T-helper 1 cell treated with Interleukin-12 subunit alpha and Interleukin-12 subunit beta and Interleukin-4 antibody, amounts not matched to agents 30 μg/mL and 1 μg/mL, for 36 hours (primary cell): ENCODE data around the gene DNAH7.

Source experiments
- H3K27ac Mint-ChIP-seq: one replicate; pipeline ENCODE4 v1.8.0; 2021; ENCODE audit warnings: mild to moderate bottlenecking, mixed read lengths
- H3K27me3 Mint-ChIP-seq: one replicate; pipeline ENCODE4 v1.8.0; 2021; ENCODE audit warnings: low read depth, mixed read lengths
- H3K36me3 Mint-ChIP-seq: one replicate; pipeline ENCODE4 v1.8.0; 2021; ENCODE audit warnings: low read depth, mixed read lengths
- H3K4me1 Mint-ChIP-seq: one replicate; pipeline ENCODE4 v1.8.0; 2021; ENCODE audit warnings: low read depth, mixed read lengths
- H3K4me3 Mint-ChIP-seq: one replicate; pipeline ENCODE4 v1.8.0; 2021; ENCODE audit warnings: mild to moderate bottlenecking, moderate library complexity, mixed read lengths
- H3K9me3 Mint-ChIP-seq: one replicate; pipeline ENCODE4 v1.8.0; 2021; ENCODE audit warnings: mixed read lengths

The DNAH7 gene

DNA sequence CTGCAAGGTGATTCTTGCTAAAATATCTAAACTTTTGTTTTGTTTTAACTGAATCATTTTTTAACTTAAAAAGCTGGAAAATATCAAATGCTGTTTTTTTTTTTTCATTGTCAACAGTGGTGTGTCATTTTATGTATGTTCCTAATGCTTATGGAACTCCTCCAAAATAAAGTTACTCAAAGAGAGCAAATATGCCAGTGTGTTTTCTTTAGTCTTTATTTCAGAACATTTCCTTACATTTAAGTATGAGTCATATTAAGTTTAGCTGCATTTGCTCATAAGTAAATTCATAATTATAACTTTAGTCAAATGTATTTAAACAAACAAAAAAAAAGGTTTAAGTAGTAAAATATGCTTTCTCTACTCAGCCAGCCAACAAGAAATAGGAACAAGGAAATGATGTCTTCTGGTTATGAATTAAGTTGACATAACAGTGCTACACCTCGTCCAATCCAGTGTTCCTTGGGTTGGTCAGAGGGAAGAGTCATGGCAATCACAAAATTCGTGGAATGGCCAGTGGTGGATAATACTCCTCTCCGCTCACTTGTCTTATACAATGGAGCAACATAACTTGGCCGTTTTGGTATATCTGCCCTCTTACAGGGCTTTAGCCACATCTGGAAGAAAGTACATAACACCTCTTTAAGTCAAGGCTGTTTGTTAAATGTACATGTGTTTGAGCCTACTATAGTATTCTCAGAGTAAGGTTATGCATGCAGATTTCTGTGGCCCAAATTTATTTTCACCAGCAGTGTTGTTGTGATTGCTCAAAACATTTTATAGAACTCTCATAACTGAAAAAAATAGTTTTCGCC lies 330.9 kb downstream of the DNAH7 start:
- H3K27me3 Mint-ChIP-seq: no peaks in the 10 kb centered on the region
- no peak overlapping the region for H3K27ac Mint-ChIP-seq
- H3K4me1 Mint-ChIP-seq: no peaks in the 10 kb centered on the region
- H3K4me3 Mint-ChIP-seq: no peak overlapping the region
- H3K9me3 Mint-ChIP-seq: peaks cover 2% of the 10 kb centered on the region
- H3K36me3 Mint-ChIP-seq: peaks cover 10% of the 10 kb centered on the region

DNA sequence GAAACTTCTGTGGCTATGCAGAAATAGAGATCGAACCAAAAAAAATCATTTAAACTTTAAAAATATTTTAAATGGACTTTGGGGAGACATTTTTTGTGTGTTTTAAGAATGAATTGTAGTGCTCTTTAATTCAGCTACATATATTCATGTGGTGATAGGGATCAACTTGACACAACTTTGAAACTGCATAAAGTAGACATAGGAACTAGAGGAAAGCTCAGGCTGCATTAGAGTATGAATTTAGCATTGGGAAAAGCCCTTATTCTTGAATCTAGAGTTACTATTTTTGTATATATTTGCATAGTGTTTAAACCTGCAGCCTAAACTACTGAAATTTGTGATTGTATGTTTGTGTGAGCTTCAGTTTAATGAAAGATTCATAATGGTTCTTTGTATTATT lies 333.3 kb downstream of the DNAH7 start:
- H3K9me3 Mint-ChIP-seq: no peaks in the 10 kb centered on the region
- H3K4me1 Mint-ChIP-seq: no peaks in the 10 kb centered on the region
- H3K36me3 Mint-ChIP-seq: peaks cover 27% of the 10 kb centered on the region
- H3K27ac Mint-ChIP-seq: no peak overlapping the region
- H3K4me3 Mint-ChIP-seq: no peak overlapping the region
- no peaks in the 10 kb centered on the region for H3K27me3 Mint-ChIP-seq

DNA sequence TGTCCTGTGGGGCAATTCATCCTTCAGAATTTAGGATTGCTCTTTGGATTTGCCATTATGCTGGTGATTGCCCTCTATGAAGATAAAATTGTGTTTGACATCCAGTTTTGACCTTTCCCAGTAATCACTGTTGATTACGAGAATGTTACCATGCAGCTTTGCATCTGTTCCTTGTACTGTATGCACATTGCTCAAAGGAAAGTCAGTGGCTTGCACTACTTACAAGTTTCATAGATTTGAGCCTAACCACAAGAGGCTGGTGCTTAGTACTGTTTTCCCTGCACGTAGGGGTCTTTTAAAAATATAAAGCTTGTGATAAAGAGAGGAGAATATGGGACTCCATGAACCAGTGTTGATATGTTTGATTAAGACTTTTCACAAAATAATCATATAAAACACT lies 333.7 kb downstream of the DNAH7 start:
- Mint-ChIP-seq H3K4me1 (no peaks in the 10 kb centered on the region), H3K4me3 (no peak overlapping the region), H3K9me3 (no peaks in the 10 kb centered on the region)

DNA sequence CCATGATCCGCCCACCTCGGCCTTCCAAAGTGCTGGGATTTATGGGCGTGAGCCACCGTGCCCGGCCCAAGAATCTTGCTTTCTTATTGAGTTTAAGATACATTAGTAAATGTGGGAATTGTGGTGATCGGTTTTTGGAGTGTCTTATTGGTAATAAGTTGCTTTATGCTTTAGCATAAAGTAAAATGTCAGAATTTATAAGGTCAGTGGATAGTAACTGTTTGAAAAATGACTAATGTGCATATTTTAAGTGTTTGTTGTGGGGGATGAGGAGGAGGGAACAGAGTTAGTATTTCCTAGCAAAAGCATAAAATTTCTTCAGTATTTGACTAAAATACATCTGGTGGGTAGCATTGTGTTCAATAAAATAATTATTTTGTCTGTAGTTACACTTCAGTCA lies 334.2 kb downstream of the DNAH7 start:
- Mint-ChIP-seq H3K27ac (no peak overlapping the region), H3K27me3 (no peaks in the 10 kb centered on the region), H3K4me1 (no peaks in the 10 kb centered on the region), H3K36me3 (peaks cover 33% of the 10 kb centered on the region), H3K4me3 (no peak overlapping the region), H3K9me3 (no peaks in the 10 kb centered on the region)

More for the DNA sequence above, 333.7 kb downstream of the DNAH7 start:
- Mint-ChIP-seq H3K27me3 (no peaks in the 10 kb centered on the region), H3K36me3 (peaks cover 30% of the 10 kb centered on the region), H3K27ac (no peak overlapping the region)

DNA sequence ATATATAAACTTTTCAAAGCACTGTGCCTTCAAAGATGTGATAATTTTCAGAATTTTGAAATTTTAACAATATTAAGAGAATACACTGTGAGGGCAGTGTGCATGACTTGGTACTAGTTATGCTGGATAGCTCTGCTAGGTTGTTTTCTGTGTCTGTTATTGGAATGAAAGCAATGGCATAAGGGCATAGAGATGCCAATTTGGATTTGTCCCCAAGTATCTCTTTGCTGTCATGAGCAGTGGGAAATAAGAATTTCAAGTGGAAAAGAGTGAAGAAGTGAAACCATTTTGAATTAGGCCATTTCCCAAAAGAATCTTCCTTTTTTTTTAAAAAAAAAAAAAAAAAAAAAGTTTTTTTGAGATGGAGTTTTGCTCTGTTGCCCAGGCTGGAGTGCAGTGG lies 334.8 kb downstream of the DNAH7 start:
- Mint-ChIP-seq H3K36me3 (peaks cover 36% of the 10 kb centered on the region), H3K4me1 (no peaks in the 10 kb centered on the region), H3K4me3 (no peak overlapping the region), H3K27me3 (no peaks in the 10 kb centered on the region), H3K27ac (no peak overlapping the region), H3K9me3 (no peaks in the 10 kb centered on the region)

DNA sequence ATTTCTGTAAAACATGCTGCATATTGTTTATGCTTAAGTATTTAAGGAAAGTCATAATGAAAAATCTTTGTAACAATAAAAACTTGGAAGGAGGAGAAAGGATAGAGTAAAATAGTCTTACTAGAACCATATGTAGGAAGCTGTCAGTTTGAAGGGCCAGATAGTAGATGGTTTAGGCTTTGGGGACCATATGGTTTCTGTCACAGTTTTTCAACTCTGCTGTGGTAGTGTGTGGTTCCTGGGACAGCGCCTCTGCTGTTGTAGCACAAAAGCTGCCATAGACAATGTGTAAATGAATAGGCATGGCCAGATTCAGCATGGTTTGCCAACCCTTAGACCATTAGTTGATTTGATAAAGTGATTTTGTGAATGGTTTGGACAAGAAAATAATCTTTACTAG lies 336.1 kb downstream of the DNAH7 start:
- H3K9me3 Mint-ChIP-seq: no peaks in the 10 kb centered on the region
- no peak overlapping the region for H3K27ac Mint-ChIP-seq

DNA sequence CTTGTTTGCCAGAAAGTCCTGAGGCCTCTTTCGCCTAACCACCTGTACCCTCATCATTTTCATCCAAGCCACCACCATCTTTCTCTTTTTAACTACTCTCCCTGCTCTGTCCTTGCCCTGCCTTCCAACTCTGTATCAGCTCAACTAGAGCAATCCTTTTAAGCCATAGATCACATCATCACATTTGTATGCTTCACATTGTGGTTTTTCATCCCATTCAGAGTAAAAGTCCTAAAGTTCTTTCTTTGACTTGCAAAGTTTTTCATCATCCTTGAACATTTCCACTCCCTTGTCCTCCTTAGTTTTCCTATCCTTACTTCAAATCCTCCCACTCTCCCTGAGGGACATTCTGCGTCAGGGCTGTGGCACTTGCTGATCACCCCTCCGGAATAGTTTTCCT lies 337.7 kb downstream of the DNAH7 start:
- no peaks in the 10 kb centered on the region for H3K4me1 Mint-ChIP-seq
- H3K4me3 Mint-ChIP-seq: no peak overlapping the region

More for the DNA sequence above, 336.1 kb downstream of the DNAH7 start:
- Mint-ChIP-seq H3K27me3 (no peaks in the 10 kb centered on the region), H3K36me3 (peaks cover 36% of the 10 kb centered on the region), H3K4me1 (no peaks in the 10 kb centered on the region), H3K4me3 (no peak overlapping the region)

DNA sequence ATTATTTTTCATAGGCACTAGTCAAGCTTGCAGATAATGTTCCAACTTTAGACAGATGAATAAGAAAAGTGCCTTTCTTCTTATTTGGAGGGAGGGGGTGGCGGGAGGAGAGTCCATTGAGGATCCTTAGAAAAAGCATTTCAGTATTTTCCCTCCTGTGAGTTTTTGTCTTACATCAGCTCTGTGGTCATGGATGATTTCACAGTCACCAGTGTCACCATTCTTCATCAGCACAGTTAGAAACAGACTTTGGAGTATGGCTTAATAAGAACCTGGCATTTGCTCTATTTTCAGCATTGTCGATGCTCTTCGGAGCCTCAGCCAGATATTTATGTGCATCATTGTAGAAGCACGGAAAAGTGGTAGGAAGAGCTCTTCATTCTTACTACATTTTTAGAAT lies 341.5 kb downstream of the DNAH7 start:
- no peaks in the 10 kb centered on the region for H3K27me3 Mint-ChIP-seq
- H3K27ac Mint-ChIP-seq: no peak overlapping the region
- no peak overlapping the region for H3K4me3 Mint-ChIP-seq
- no peaks in the 10 kb centered on the region for H3K4me1 Mint-ChIP-seq
- peaks cover 30% of the 10 kb centered on the region for H3K36me3 Mint-ChIP-seq
- no peaks in the 10 kb centered on the region for H3K9me3 Mint-ChIP-seq

More for the DNA sequence above, 337.7 kb downstream of the DNAH7 start:
- peaks cover 35% of the 10 kb centered on the region for H3K36me3 Mint-ChIP-seq
- no peaks in the 10 kb centered on the region for H3K27me3 Mint-ChIP-seq
- no peak overlapping the region for H3K27ac Mint-ChIP-seq
- H3K9me3 Mint-ChIP-seq: no peaks in the 10 kb centered on the region

DNA sequence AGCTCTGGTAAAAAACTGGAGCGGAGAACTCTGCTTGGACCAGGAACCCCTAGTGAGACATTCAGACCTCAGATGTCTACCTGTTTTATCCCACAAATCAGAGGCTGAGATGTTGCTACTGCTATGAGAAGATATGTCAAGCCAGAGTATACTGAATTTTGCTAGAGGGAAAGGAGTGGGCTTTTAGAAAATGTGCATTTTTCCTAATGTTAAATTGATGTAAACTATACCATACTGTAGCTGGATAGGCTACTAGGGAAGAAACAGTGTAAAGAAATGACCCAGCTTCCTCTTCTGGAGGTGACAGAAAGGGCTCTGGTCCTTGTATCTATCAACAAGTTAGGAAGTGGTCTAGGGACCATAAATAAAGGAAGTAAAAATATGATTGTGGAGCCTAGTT lies 346.6 kb downstream of the DNAH7 start:
- no peaks in the 10 kb centered on the region for H3K27me3 Mint-ChIP-seq

DNA sequence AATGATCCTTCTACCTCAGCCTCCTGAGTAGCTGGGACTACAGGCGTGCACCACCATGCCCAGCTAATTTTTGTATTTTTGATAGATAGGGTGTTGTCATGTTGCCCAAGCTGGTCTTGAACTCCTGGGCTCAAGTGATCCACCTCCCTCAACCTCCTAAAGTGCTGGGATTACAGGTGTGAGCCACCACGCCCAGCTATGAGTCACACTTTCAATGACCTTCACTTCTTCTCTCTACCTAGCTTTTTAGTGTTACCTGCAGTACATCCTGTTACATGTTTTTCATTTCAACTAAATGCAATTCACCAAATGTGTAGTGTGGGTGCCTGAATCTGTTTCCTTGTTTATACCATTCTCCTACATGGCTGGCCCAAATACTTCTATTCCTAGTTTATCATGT lies 347.6 kb downstream of the DNAH7 start:
- no peak overlapping the region for H3K4me3 Mint-ChIP-seq
- no peaks in the 10 kb centered on the region for H3K9me3 Mint-ChIP-seq
- peaks cover 19% of the 10 kb centered on the region for H3K36me3 Mint-ChIP-seq
- no peaks in the 10 kb centered on the region for H3K27me3 Mint-ChIP-seq
- no peak overlapping the region for H3K27ac Mint-ChIP-seq
- H3K4me1 Mint-ChIP-seq: peaks cover 4% of the 10 kb centered on the region

More for the DNA sequence above, 346.6 kb downstream of the DNAH7 start:
- H3K4me1 Mint-ChIP-seq: peaks cover 4% of the 10 kb centered on the region
- no peak overlapping the region for H3K27ac Mint-ChIP-seq
- peaks cover 15% of the 10 kb centered on the region for H3K36me3 Mint-ChIP-seq
- H3K4me3 Mint-ChIP-seq: no peak overlapping the region
- H3K9me3 Mint-ChIP-seq: no peaks in the 10 kb centered on the region

DNA sequence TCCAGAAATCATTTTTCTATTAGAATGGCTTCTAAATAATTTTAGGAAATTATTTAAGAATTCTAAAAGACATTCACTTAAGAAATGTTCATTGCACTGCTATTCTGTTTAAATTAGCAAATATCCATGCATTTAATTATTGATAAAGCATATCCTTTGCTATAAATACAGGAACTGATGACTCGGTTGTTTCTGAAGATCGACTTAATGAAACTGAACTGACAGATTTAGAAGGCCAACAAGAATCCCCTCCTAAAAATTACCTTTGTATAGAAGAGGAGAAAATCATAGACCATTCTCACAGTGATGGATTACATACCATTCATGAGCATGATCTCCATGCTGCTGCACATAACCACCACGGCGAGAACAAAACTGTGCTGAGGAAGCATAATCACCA lies 352.2 kb downstream of the DNAH7 start:
- Mint-ChIP-seq H3K4me1 (peaks cover 4% of the 10 kb centered on the region), H3K36me3 (peaks cover 27% of the 10 kb centered on the region), H3K9me3 (no peaks in the 10 kb centered on the region), H3K27me3 (no peaks in the 10 kb centered on the region), H3K27ac (no peak overlapping the region), H3K4me3 (no peak overlapping the region)

DNA sequence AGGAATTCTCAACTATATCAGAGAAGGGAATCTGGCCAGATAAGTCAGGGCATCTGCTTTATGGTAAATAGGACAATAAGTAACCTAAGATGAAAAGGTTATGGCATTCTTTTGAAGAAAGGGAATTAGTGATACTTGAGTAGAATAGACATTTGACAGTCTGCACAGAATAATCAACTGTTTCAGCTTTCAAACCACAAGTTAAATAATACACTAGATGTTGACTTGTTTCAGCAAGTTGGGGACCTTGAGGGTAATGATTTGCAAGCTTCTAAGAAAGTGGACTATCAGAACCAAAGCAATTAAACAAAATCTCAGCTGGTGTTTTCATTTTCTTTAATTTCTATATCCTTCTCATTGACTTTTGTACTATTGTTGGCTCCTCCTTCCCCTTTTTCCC lies 357.2 kb downstream of the DNAH7 start:
- Mint-ChIP-seq H3K4me1 (no peaks in the 10 kb centered on the region), H3K9me3 (no peaks in the 10 kb centered on the region), H3K27me3 (no peaks in the 10 kb centered on the region), H3K4me3 (no peak overlapping the region), H3K27ac (no peak overlapping the region), H3K36me3 (peaks cover 23% of the 10 kb centered on the region)

DNA sequence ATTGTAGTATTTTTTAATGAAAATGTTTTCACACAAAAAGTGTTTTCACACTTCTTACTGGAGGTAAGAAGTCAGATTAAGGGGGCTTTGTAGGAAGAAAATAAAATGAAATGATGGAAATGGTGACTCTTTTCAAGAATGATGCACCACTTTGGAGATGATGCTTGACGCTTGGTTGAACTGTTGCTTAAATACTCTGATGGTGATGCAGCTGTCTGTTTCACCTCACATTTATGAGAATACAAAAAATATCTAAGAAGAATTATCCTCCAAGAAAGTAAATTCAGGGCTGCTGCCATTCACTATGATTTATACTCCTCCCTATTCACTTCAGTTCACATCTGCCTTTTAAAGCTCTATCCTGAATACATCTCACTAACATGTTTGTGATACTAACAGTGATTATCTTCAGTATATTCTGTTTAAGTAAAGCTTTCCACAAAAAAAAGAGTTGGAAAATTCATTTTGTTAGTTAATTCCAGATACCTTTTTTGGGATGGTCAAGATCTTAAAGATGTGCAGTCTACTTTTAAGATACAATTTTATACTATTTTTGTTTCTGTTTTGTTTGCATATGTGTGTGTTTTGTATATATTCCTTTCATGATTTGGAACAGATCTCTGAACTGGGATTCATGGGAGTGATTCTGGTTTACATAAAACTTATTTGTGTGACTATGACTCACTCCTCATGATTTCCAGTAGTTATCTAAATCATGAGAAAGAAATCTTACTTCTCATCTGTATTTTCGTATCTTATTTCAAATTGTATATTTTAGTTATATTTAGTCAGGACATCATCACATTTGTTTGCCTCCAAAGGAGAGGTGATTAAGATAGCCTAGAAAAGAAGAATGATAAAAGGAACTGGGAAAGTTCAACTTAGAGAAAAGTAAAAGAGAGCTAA lies 358.5 kb downstream of the DNAH7 start:
- Mint-ChIP-seq H3K27me3 (no peaks in the 10 kb centered on the region), H3K4me3 (no peak overlapping the region), H3K9me3 (no peaks in the 10 kb centered on the region), H3K27ac (no peak overlapping the region), H3K36me3 (peaks cover 24% of the 10 kb centered on the region), H3K4me1 (no peaks in the 10 kb centered on the region)

DNA sequence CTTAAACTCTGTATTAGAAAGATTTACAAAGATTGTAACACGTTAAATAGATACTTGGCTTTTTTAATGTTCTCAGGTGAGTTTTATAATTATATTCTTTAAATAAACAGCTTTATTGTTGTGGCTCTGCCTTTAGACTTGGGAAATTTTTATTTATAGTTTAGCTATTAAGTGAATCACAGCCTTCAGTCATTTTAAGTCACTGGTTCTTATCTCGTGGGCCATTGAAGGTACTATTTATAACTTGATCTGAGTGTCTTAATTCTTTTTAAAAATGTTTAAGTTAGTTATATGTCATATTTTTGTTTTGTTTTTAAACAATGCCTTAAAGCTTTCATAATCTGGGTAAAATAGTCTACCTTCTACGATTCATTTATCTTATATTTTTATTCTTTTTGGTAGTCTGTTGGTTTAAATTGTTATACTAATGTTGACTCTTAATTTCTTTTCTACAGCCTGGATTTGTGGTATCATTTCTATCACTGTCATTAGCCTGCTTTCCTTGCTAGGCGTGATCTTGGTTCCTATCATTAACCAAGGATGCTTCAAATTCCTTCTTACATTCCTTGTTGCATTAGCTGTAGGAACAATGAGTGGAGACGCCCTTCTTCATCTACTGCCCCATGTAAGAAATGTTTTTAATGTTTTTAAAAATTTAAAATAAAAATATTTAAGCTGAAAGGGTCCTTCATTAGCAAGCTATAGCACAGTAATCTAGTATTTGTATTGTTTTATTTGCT lies 362.3 kb downstream of the DNAH7 start:
- peaks cover 17% of the 10 kb centered on the region for H3K36me3 Mint-ChIP-seq
- H3K27me3 Mint-ChIP-seq: no peaks in the 10 kb centered on the region
- H3K9me3 Mint-ChIP-seq: peaks cover 2% of the 10 kb centered on the region
- H3K4me1 Mint-ChIP-seq: no peaks in the 10 kb centered on the region
- no peak overlapping the region for H3K27ac Mint-ChIP-seq
- H3K4me3 Mint-ChIP-seq: no peak overlapping the region
